Natural killer cell treated with Interleukin-12 subunit alpha and Interleukin-12 subunit beta and Interleukin-15 and Interleukin-18, amount 100 ng/mL, for 72 hours (primary cell): ENCODE measurements around the gene IL12RB2. TPM values are rescaled to one million over a fixed set of nuclear protein-coding genes. Genes with fewer than 3 reads are reported as not detected.
"Not testable (repeated sequence)": the region's sequence is repeated elsewhere in the genome, so short reads cannot be mapped to it uniquely, and the experiment has no call there.

Experiments used
- ATAC-seq, 2 donors: fragments of 150-1000 bp; cut with Tn5 transposase in 1 of 2; sonication (Bioruptor Pico), chemical (Tn5 transposase) in 1 of 2; 2 replicates each; pipeline ENCODE4 v1.10.0; 2021
- DNase-seq: peaks from one replicate; pipeline ENCODE4 v3.0.0; 2022; ENCODE audit warnings: low spot score
- H3K27ac Mint-ChIP-seq, 2 donors: 1 replicate in 1 of 2; 2 replicates in 1 of 2; pipeline ENCODE4 v1.8.0; 2022; ENCODE audit warnings: mixed read lengths in 2 of 2, mild to moderate bottlenecking in 1 of 2, moderate library complexity in 1 of 2
- H3K27me3 Mint-ChIP-seq, 2 donors: 1 replicate in 1 of 2; 2 replicates in 1 of 2; pipeline ENCODE4 v1.8.0; 2022; ENCODE audit warnings: mixed read lengths in 2 of 2
- H3K36me3 Mint-ChIP-seq: one replicate; pipeline ENCODE4 v1.8.0; 2022; ENCODE audit warnings: mixed read lengths
- H3K4me1 Mint-ChIP-seq, 2 donors: 1 replicate in 1 of 2; 2 replicates in 1 of 2; pipeline ENCODE4 v1.8.0; 2022; ENCODE audit warnings: low read depth in 2 of 2, mixed read lengths in 2 of 2, mild to moderate bottlenecking in 1 of 2
- H3K4me3 Mint-ChIP-seq: one replicate; pipeline ENCODE4 v1.8.0; 2022; ENCODE audit warnings: mixed read lengths
- H3K9me3 Mint-ChIP-seq: 2 replicates; pipeline ENCODE4 v1.8.0; 2022; ENCODE audit warnings: mixed read lengths
- total RNA-seq, 2 donors: library from RNA; stranded (reverse); gene quantifications; one replicate each; pipeline ENCODE4 v1.2.3, GENCODE V29; 2022

Gene IL12RB2
- total RNA-seq, 2 donors from 2014 or later = 265 to 317 TPM

GRCh38 chr1:67399199-67399993, 91.7 kb downstream of the IL12RB2 start:
- Mint-ChIP-seq H3K9me3 (no peaks in the 10 kb centered on the region), H3K36me3 (peaks cover 21% of the 10 kb centered on the region), H3K27ac (peak overlapping the region; percentile 51 to 71), H3K4me3 (no peak overlapping the region), H3K4me1 (peaks cover 20 to 36% of the 10 kb centered on the region in 2 donors), H3K27me3 (no peaks in the 10 kb centered on the region)
- ATAC-seq = no peak
- DNase-seq = no peak

GRCh38 chr1:67400029-67400786, 92.5 kb downstream of the IL12RB2 start:
- H3K9me3 Mint-ChIP-seq, DNase-seq, H3K4me3 Mint-ChIP-seq, H3K27me3 Mint-ChIP-seq: not testable (repeated sequence)
- H3K4me1 Mint-ChIP-seq = peaks cover 20 to 36% of the 10 kb centered on the region in 2 donors
- peak; percentile 34 to 42 for ATAC-seq
- H3K36me3 Mint-ChIP-seq = peaks cover 21% of the 10 kb centered on the region
- H3K27ac Mint-ChIP-seq = peak overlapping the region; percentile 73 to 83

GRCh38 chr1:67401443-67401842, 93.8 kb downstream of the IL12RB2 start:
- H3K27ac Mint-ChIP-seq = peak overlapping the region; percentile 73 to 83
- H3K36me3 Mint-ChIP-seq = peaks cover 21% of the 10 kb centered on the region
- DNase-seq = no peak
- H3K4me1 Mint-ChIP-seq = peaks cover 20 to 32% of the 10 kb centered on the region in 2 donors
- no peak overlapping the region for H3K4me3 Mint-ChIP-seq
- no peaks in the 10 kb centered on the region for H3K9me3 Mint-ChIP-seq
- no peaks in the 10 kb centered on the region for H3K27me3 Mint-ChIP-seq
- ATAC-seq = peak; percentile 5 to 30

DNA sequence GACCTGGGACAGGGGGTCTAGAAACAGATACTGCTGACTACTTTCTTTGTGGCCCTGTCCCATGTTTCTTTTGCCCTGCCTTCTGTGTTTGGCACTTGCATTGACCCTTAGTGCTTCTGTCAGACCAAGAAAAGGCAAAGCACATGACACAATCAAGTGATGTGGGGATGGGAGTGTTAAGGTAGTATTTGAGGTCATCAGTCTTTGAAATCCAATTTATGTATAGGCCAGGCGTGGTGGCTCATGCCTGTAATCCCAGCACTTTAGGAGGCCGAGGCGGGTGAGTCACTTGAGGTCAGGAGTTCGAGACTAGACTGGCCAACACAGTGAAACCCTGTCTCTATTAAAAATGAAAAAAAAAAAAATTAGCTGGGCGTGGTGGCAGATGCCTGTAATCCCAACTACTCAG, 96.5 kb downstream of the IL12RB2 start:
- peaks cover 14 to 20% of the 10 kb centered on the region in 2 donors for H3K4me1 Mint-ChIP-seq
- H3K36me3 Mint-ChIP-seq = peaks cover 3% of the 10 kb centered on the region
- H3K27ac Mint-ChIP-seq = no peak overlapping the region
- no peak for DNase-seq
- ATAC-seq = no peak
- H3K9me3 Mint-ChIP-seq = no peaks in the 10 kb centered on the region
- H3K4me3 Mint-ChIP-seq = no peak overlapping the region
- no peaks in the 10 kb centered on the region for H3K27me3 Mint-ChIP-seq

DNA sequence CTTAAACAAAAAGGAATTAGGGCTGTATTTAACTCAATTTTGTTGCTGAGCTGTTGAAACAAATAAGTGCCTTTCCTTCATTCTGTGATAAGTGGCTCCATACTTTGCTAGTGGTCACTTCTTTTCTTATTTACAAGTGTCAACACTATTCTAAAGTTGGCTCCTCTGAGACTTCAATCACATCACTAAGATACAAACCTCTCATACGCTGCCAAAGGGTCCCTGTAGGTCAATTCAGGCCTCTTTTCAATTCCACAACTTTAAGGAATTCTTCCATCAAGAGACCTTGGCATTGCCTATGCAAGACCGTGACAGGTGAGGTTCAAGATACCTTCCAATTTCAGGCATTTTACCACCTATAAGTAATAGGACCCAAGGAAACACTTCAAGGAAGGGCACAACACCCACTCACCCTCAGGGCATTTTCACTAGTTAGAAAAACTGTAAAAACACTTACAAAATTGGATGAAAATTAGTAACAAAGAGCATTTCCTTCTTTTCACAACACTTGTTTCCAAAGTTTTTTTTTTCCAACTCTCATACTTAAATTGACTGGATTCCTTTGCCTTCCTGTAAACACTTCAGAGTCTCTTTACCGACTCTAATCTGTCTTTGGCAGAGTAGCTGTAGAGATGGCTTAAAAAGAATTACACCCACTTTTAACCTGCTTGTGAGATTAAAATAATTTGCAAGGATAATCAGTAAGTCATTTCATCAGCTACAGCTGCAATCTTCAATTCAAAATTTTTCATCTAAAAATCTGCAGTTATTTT, 98.0 kb downstream of the IL12RB2 start:
- no peaks in the 10 kb centered on the region for H3K9me3 Mint-ChIP-seq
- H3K27ac Mint-ChIP-seq = peak overlapping the region; percentile 41 to 66
- no peaks in the 10 kb centered on the region for H3K27me3 Mint-ChIP-seq
- peaks cover 22 to 25% of the 10 kb centered on the region in 2 donors for H3K4me1 Mint-ChIP-seq
- H3K4me3 Mint-ChIP-seq = no peak overlapping the region
- ATAC-seq = no peak
- DNase-seq = no peak
- H3K36me3 Mint-ChIP-seq = peaks cover 12% of the 10 kb centered on the region

GRCh38 chr1:67407498-67407897, 99.8 kb downstream of the IL12RB2 start:
- H3K4me1 Mint-ChIP-seq = peaks cover 13 to 20% of the 10 kb centered on the region in 2 donors
- no peak overlapping the region for H3K4me3 Mint-ChIP-seq
- H3K27me3 Mint-ChIP-seq = no peaks in the 10 kb centered on the region
- H3K27ac Mint-ChIP-seq = peak overlapping the region; percentile 50 to 69
- peaks cover 12% of the 10 kb centered on the region for H3K36me3 Mint-ChIP-seq
- H3K9me3 Mint-ChIP-seq = no peaks in the 10 kb centered on the region
- DNase-seq = no peak
- ATAC-seq = no peak

DNA sequence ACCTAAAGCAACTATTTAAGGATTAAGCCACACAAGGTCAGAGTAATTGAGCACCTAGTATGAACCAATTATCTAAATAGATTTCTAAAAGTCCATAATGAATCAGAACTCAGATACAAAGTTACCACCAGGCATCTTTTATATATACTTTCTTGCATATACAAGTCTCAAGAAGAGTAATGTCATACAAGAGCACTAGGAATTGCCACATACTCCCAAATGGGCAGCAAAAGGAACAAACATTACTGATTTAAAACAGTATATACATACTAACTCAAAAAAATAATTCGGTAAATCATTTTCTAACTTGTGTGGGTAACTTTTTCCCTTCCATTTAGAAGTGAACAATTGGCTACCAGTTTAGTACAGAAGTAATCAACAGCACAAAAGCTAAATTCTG, 100.5 kb downstream of the IL12RB2 start:
- Mint-ChIP-seq H3K27ac (peak overlapping the region; percentile 50 to 69), H3K4me3 (no peak overlapping the region), H3K9me3 (no peaks in the 10 kb centered on the region), H3K36me3 (peaks cover 12% of the 10 kb centered on the region), H3K27me3 (no peaks in the 10 kb centered on the region), H3K4me1 (peaks cover 13 to 20% of the 10 kb centered on the region in 2 donors)
- DNase-seq = no peak
- ATAC-seq = no peak

DNA sequence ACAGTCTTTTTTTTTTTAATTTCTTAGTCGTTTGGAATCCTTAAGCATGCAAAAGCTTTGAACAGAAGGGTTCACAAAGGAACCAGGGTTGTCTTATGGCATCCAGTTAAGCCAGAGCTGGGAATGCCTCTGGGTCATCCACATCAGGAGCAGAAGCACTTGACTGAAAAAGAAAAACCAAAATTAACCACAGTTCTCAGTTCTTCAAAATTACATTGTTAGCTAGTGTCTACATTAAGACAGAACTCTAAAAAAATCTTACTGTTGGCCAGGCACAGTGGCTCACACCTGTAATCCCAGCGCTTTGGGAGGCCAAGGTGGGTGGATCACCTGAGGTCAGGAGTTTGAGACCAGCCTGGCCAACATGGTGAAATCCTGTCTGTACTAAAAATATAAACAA, 105.4 kb downstream of the IL12RB2 start:
- H3K4me3 Mint-ChIP-seq, DNase-seq, ATAC-seq, H3K9me3 Mint-ChIP-seq, H3K27ac Mint-ChIP-seq, H3K27me3 Mint-ChIP-seq: not testable (repeated sequence)
- H3K4me1 Mint-ChIP-seq = peaks cover 26 to 37% of the 10 kb centered on the region in 2 donors
- peaks cover 36% of the 10 kb centered on the region for H3K36me3 Mint-ChIP-seq

DNA sequence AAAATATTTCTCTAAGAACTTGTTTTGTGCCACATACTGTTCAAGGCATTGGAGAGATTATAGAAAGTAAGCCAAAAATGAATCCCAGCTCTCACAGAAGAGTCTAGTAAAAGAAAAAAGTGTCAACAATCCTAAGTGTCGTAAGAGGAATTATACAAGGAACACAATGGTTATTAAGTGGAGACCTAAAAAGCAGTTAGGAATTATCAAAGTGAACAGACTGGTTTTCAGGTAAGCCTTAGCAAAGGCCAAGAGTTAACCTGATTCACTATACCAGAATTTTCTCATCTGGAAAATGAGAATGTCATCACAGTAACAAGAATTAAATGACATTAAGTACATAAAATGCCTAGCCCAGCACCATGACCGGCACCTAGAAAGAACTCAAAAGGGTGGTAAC, 106.9 kb downstream of the IL12RB2 start:
- Mint-ChIP-seq H3K27ac (peak overlapping the region; percentile 34 to 72), H3K36me3 (peaks cover 43% of the 10 kb centered on the region)
- ATAC-seq = no peak

DNA sequence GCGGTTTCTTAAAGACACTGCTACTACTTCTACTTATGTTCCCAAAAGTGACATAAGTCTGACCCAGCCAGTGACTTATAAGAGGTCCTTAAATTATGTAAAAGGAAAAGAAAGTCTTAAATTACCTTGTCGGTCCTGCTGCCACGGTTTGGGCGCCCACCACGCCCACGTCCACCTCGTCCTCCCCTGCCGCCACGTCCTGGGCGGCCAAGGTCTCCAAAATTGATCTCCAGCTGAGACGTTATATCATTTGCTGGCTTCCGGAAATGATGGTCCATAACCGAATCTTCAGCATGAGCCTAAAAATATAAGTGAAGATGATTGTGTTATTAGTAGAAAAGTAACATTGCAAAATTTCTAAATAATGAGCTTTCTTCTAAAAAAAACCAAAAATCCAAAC, 107.4 kb downstream of the IL12RB2 start:
- H3K4me1 Mint-ChIP-seq = peaks cover 32 to 44% of the 10 kb centered on the region in 2 donors
- ATAC-seq = no peak
- peaks cover 44% of the 10 kb centered on the region for H3K36me3 Mint-ChIP-seq
- peak overlapping the region; percentile 7 to 72 for H3K27ac Mint-ChIP-seq
- DNase-seq = no peak
- no peaks in the 10 kb centered on the region for H3K27me3 Mint-ChIP-seq
- no peaks in the 10 kb centered on the region for H3K9me3 Mint-ChIP-seq
- H3K4me3 Mint-ChIP-seq = no peak overlapping the region

More for the DNA sequence above, 106.9 kb downstream of the IL12RB2 start:
- peaks cover 29 to 42% of the 10 kb centered on the region in 2 donors for H3K4me1 Mint-ChIP-seq
- H3K4me3 Mint-ChIP-seq = no peak overlapping the region
- H3K27me3 Mint-ChIP-seq = no peaks in the 10 kb centered on the region
- no peaks in the 10 kb centered on the region for H3K9me3 Mint-ChIP-seq
- DNase-seq = no peak

DNA sequence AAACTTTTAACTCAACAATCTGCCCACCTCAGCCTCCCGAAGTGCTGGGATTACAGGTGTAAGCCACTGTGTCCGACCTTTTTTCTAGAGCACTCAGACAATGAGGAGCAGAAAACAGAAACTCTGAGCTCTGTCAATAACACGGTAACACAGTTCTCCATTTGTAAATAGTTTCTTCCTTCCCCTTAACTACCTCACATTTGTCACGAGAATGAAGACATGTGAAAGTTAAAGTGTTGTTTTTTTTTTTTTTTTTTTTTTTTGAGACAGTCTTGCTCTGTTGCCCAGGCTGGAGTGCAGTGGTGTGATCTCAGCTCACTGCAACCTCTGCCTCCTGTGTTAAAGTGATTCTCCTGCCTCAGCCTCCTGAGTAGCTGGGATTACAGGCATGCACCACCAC, 110.1 kb downstream of the IL12RB2 start:
- not testable (repeated sequence) for H3K27me3 Mint-ChIP-seq, ATAC-seq, H3K4me3 Mint-ChIP-seq, H3K9me3 Mint-ChIP-seq, DNase-seq
- Mint-ChIP-seq H3K27ac (peak overlapping the region in 1 of 2 donors; percentile 38), H3K36me3 (peaks cover 54% of the 10 kb centered on the region), H3K4me1 (peaks cover 44 to 53% of the 10 kb centered on the region in 2 donors)

- Mint-ChIP-seq H3K36me3 (peaks cover 62% of the 10 kb centered on the region), H3K9me3 (no peaks in the 10 kb centered on the region), H3K4me1 (peaks cover 46 to 58% of the 10 kb centered on the region in 2 donors), H3K4me3 (peak overlapping the region; percentile 54), H3K27me3 (no peaks in the 10 kb centered on the region), H3K27ac (peak overlapping the region; percentile 38 to 54)
- ATAC-seq (no peak), DNase-seq (no peak)
These were observed 111.3 kb downstream of the IL12RB2 start for GRCh38 chr1:67418839-67419586.
